ENCODE results near the gene CD24.

The CD24 gene

DNA sequence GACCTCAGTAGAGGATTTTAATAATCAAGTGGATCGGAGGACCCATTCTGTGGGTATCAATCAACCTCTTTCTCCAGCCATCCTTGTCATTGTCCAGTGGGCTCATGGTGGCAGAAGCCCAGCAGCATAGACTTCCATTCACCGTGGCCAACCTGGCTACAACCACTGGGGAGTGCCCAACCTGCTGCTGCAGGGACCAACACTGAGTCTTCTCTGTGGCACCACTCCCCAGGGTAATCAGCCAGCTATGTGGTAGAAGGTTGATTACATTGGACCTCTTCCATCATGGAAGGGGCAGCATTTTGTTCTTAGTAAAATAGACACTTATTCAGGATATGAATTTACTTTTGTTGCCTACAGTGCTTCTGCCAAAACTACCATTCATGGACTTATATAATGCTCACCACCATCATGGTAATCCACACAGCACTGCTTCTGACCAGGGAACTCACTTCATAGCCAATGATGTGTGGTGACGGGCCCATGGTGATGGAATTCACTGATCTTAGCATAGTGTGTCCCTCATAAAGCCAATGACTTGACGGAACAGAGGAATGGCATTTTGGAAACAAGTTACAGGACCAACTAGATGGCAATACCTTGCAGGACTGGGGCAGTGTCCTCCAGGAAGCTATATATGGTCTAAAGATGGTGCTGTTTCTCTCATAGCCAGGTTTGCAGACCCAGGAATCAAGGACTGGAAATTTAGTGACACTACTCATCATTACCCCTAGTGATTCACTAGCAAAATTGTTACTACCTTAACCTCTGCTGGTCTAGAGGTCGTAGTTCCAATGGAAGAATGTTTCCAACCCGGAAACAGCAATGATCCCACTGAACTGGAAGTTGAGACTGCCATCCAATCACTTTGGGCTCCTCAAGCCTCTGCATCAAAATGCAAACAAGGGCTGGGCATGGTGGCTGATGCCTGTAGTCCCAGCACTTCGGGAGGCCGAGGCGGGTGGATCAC lies 7.6 kb downstream of the CD24 start:
- TF ChIP-seq, protein P1, sequence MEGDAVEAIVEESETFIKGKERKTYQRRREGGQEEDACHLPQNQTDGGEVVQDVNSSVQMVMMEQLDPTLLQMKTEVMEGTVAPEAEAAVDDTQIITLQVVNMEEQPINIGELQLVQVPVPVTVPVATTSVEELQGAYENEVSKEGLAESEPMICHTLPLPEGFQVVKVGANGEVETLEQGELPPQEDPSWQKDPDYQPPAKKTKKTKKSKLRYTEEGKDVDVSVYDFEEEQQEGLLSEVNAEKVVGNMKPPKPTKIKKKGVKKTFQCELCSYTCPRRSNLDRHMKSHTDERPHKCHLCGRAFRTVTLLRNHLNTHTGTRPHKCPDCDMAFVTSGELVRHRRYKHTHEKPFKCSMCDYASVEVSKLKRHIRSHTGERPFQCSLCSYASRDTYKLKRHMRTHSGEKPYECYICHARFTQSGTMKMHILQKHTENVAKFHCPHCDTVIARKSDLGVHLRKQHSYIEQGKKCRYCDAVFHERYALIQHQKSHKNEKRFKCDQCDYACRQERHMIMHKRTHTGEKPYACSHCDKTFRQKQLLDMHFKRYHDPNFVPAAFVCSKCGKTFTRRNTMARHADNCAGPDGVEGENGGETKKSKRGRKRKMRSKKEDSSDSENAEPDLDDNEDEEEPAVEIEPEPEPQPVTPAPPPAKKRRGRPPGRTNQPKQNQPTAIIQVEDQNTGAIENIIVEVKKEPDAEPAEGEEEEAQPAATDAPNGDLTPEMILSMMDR (conservative IDR thresholded peaks at IDR 0.05; ENCODE audit: low read depth, low read length): no peak
- no peak overlapping the region for H3K4me3 ChIP-seq (ENCODE audit: low read length)
- DNase-seq (ENCODE audit: low read depth): no peak

DNA sequence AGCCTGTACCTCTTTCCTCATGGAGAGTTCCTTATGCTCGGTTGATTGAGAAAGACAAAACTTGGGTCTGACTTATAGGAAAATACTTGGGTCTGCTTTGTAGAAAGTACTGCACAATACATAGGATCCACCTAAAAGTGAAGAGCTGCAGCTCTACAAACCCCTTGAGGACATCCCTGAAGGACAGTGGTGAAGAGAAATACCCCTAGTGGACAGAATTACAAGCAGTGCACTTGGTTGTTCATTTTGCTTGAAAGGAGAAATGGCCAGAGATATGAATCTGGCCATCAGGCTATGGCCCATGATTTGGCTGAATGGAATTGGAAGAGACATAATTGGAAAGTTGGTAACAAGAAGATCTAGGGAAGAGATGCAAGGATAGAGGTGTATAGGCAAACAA lies 8.3 kb downstream of the CD24 start:
- no peak for DNase-seq (ENCODE audit: low read depth)
- TF ChIP-seq, protein P1 (conservative IDR thresholded peaks at IDR 0.05; ENCODE audit: low read depth, low read length): no peak
- H3K4me3 ChIP-seq (ENCODE audit: low read length): no peak overlapping the region

DNA sequence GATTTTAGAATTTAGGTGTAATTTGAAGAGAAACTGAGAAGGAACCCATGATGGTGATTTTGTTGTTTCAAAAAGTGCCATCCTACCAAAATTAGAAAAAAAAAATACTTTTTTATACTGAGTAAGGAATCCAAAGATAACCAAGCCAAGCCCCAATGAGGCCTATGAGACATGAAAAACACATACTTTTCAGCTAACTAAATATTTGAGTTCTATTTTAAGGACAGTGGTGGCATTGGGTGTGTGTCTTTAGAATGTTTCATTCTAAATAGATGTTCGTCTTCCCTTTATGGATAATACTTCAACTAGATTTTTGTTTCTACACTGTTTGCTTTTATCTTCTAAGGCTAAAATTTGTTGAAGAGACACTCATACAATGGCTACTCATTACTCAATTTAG lies 9.6 kb downstream of the CD24 start:
- H3K4me3 ChIP-seq (ENCODE audit: low read length): no peak overlapping the region
- TF ChIP-seq, protein P1 (conservative IDR thresholded peaks at IDR 0.05; ENCODE audit: low read depth, low read length): no peak
- no peak for DNase-seq (ENCODE audit: low read depth)

DNA sequence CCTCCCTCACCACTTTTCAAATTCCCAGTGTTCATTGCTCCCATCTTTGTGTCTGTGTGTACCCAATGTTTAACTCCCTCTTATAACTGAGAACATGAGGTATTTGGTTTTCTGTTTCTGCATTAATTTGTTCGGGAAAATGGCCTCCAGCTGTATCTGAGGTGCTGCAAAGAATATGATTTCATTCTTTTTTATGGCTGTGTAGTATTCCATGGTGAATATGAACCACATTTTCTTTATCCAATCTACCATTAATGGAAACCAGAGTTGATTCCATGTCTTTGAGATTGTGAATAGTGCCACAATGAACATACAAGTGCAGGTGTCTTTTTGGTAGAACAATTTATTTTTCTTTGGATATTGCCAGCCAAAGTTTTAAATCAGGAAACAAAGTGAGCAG lies 10.4 kb downstream of the CD24 start:
- TF ChIP-seq, protein P1 (conservative IDR thresholded peaks at IDR 0.05; ENCODE audit: low read depth, low read length): no peak
- H3K4me3 ChIP-seq (ENCODE audit: low read length): no peak overlapping the region
- no peak for DNase-seq (ENCODE audit: low read depth)

DNA sequence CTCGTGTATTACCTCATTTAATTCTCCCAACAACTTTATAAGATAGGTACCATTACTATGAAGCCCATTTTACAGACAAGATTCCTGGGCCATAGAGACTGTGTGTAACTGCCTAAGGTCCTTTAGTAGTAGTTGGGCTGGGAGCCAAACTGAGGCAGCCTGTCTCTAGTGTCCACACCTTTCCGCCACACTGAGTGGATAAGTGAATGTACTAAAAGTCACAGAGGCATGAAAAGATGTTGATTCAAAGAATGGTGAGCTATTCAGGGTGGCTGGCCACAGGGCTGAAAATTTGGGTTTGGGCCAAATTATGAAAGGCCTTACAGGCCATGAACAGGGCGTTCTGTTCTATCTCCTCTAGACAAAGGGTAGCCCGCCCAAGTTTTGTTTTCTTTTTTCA lies 11.0 kb downstream of the CD24 start:
- H3K4me3 ChIP-seq (ENCODE audit: low read length): no peak overlapping the region
- DNase-seq (ENCODE audit: low read depth): no peak
- TF ChIP-seq, protein P1 (conservative IDR thresholded peaks at IDR 0.05; ENCODE audit: low read depth, low read length): no peak

DNA sequence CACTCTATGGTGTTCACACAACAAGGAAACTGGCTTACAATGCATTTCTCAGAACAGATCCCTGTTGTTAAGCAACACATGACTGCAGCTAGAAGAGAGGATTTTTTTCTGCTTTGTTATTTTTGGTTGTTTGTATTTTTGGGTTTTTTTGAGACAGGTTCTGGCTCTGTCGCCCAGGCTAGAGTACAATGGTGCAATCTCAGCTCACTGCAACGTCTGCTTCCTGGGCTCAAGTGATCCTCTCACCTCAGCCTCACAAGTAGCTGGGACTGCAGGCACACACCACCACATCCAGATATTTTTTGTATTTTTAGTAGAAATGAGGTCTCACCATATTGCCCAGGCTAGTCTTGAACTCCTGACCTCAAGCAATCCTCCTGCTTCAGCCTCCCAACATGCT lies 12.7 kb downstream of the CD24 start:
- DNase-seq (ENCODE audit: low read depth): no peak
- TF ChIP-seq, protein P1 (conservative IDR thresholded peaks at IDR 0.05; ENCODE audit: low read depth, low read length): no peak
- H3K4me3 ChIP-seq (ENCODE audit: low read length): no peak overlapping the region

DNA sequence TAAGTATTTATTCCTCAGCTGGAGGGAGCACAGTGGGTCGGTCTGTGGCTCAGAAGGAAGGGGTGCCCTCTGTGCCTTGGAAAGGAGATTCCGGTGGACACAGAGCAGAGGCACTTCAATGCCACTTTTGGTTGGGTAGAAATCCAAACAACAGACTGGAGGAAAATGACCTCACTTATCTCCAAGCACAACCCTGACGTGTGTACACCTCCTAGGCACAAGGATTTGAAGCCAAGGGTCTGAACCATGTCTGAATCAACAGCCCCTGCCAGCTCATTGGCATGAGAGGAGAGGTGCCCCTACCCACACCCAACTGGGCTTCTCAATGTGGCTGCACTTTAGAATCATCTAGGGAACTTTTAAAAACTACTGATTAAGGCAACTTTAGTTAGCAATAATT lies 13.4 kb downstream of the CD24 start:
- TF ChIP-seq, protein P1 (conservative IDR thresholded peaks at IDR 0.05; ENCODE audit: low read depth, low read length): no peak
- no peak for DNase-seq (ENCODE audit: low read depth)
- H3K4me3 ChIP-seq (ENCODE audit: low read length): no peak overlapping the region
